HG03103 (cell line): ENCODE measurements around the gene AMPD1.

ENCODE experiments used
- ATAC-seq: cut with Tn5 transposase; IDR thresholded peaks from one replicate; pipeline ENCODE4 v1.9.1; 2021; ENCODE audit warnings: low read depth; ENCODE audit not compliant: unreplicated experiment

The AMPD1 gene

GRCh38 chr1:114648503-114648902 lies 46.8 kb downstream of the AMPD1 start:
- no peak for ATAC-seq

GRCh38 chr1:114641377-114641776 lies 54.0 kb downstream of the AMPD1 start:
- no peak for ATAC-seq

DNA sequence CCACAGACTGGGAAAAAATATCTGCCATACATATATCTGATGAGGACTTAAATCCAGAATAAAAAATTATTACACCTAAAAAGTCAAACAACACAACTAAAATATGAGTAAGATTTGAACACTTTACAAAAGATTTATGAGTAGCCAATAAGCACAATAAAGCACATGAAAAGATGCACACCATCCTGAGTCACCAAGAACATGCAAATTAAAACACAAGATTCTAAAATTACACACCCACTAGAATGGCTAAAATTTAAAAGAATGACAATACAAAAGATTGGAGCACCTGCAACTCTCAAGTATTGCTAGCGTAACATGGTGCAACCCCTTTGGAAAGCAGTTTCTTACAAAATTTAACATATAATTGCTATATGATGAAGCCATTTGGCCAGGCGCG lies 56.4 kb downstream of the AMPD1 start:
- ATAC-seq, result no peak

GRCh38 chr1:114632427-114632826 lies 62.9 kb downstream of the AMPD1 start:
- no peak for ATAC-seq

DNA sequence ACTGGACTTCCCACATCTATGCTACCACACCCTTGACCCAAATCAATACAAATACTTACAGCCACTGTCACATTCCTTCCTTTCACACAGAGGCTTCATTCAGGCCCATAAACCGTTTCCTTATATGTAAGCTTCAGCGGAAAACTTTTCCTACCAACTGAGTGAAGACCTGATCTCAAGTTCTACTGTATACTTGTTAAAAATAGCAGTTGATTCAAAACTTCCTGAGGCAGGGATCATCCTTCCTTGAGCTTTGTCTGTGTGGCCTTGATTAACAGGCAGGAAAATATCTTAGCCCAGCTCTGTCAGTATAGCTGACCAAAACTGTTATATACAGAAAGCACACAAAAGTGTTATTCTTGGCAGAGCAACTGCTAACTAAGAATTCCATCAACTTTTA lies 68.2 kb downstream of the AMPD1 start:
- ATAC-seq, result no peak

GRCh38 chr1:114623364-114623763 lies 72.0 kb downstream of the AMPD1 start:
- ATAC-seq, result no peak
